HG02870 (cell line): Measurements from ENCODE around the gene KAT8.
"Not testable (repeated sequence)": the region's sequence is repeated elsewhere in the genome, so short reads cannot be mapped to it uniquely, and the experiment has no call there.

ENCODE experiments used
- ATAC-seq: cut with Tn5 transposase; IDR thresholded peaks from one replicate; pipeline ENCODE4 v1.9.1; 2021; ENCODE audit warnings: mild to moderate bottlenecking, moderate library complexity; ENCODE audit not compliant: unreplicated experiment

KAT8 gene

DNA sequence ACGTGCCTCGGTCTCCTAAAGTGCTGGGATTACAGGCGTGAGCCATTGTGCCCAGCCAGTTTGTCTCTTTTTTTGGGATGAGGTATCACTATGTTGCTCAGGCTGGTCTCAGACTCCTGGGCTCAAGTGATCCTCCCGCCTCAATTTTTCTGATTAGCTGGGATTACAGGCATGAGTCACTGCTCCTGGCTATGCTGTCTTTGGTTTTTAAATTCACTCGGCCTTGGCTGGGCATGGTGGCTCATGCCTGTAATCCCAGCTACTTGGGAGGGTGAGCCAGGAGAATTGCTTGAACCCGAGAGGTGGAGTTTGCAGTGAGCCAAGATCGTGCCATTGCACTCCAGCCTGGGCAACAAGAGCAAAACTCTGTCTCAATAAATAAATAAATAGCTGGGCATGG is 27.0 kb downstream of the KAT8 start:
- not testable (repeated sequence) for ATAC-seq

DNA sequence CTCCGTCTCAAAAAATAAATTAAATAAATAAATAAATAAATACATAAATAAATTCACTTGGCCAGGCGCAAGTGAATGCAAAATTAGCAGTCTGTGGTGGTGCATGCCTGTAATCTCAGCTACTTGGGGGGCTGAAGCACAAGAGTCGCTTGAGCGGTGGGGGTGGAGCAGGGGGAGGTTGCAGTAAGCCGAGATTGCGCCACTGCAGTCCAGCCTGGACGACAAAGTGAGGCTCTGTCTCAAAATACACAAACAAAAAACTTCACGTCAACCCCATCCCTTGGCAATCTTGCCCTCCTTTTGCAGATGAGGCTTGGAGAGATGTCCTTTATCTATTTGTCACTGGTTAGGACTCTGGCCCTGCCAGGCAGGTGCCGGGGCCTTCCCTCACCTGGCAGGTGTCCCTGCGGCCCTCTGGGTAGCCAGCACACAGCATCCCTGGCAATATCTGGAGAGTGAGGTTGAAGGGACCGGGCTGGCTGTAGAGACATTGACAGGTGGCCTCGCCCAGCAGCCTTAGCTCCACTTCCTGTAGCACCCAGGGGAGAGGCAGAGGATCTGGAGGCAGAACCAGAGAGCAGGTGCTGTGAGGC is 28.0 kb downstream of the KAT8 start:
- no peak for ATAC-seq

DNA sequence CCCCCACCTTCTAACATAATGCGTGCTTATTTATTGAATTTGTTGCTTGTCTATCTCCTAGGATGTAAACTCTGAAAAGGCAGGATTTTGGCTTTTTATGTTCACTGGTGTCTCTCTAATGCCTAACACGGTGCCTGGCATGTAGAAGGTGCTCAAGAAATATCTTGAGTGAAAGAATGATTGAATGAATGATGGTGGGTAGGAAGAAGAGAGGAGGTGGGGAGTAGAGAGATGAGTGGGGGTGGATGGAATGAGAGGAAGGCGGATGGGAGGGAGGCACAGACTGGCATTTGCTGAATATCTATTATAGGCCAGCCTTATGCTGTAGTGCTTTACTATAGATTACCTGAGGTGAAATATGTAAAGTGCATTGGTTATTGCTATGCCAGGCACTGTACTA is 30.1 kb downstream of the KAT8 start:
- ATAC-seq = no peak

- no peak for ATAC-seq
These were observed 30.8 kb downstream of the KAT8 start for GRCh38 chr16:31148281-31148728.

DNA sequence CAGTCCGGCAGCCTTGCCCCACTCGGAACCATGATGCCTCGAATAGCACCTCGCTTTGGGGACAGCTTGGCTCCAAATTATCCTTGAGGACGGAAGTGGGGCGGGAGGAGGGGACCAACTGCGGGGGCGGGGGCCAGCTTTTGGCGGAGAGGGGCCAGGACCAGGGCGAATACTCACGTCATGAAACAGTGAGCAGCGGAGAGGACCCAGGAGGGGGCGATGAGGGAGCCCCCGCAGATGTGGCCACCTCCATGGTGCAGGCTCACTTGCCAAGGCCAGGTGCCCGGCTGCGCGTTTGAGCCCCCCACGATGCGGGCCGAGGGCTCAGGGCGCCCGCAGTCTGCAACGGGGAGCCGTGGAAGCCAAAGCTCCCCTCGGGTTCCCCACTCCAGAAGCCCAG is 31.4 kb downstream of the KAT8 start:
- ATAC-seq = no peak

- ATAC-seq = no peak
These were observed 31.9 kb downstream of the KAT8 start for GRCh38 chr16:31149332-31149731.

- ATAC-seq = no peak
These were observed 32.7 kb downstream of the KAT8 start, which contains the start of gene PRSS36 for GRCh38 chr16:31149894-31150890. TSS of gene PRSS36 (minus strand) at chr16:31150066. CDS start at chr16:31150035, 31 bp downstream.

DNA sequence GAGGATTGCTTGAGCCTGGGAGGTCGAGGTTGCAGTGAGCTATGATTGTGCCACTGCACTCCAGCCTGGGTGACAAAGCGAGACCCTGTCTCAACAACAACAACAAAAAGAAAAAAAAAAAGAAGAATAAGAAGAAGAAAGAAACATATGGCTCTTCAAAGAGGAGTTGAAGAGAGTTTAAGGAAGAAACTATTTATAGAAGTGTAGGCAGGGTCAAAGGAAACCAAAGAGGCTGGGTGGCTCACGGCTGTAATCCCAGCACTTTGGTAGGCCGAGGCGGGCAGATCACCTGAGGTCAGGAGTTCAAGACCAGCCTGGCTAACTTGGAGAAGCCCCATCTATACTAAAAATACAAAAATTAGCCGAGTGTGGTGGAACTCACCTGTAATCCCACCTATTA is 33.5 kb downstream of the KAT8 start:
- not testable (repeated sequence) for ATAC-seq

GRCh38 chr16:31157136-31157535 is 39.7 kb downstream of the KAT8 start:
- no peak for ATAC-seq

GRCh38 chr16:31167315-31167714 is 49.9 kb downstream of the KAT8 start:
- ATAC-seq = no peak

GRCh38 chr16:31168848-31169247 is 51.4 kb downstream of the KAT8 start:
- ATAC-seq = no peak

DNA sequence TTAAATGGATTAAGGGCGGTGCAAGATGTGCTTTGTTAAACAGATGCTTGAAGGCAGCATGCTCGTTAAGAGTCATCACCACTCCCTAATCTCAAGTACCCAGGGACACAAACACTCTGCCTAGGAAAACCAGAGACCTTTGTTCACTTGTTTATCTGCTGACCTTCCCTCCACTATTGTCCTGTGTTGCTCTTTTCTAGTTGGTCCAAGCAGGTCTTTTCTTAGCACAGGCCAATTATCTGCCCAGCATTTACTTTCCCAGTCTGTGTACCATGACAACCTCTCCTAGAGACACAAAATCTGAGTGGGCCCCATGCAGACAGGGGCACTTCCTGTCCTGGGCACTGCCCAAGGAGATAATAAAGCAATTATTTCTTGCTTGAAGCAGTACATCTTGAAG is 52.6 kb downstream of the KAT8 start:
- ATAC-seq = not testable (repeated sequence)

GRCh38 chr16:31177136-31177535 is 59.7 kb downstream of the KAT8 start:
- ATAC-seq = no peak

- no peak for ATAC-seq
These were observed 61.8 kb downstream of the KAT8 start for GRCh38 chr16:31179219-31179746.

- peak; percentile 48 for ATAC-seq
These were observed 62.4 kb downstream of the KAT8 start, which contains the start of gene FUS for GRCh38 chr16:31179747-31180459. TSS of gene FUS (plus strand) at chr16:31180139. CDS start at chr16:31180215, 76 bp downstream.
